NT2/D1 (cell line): ENCODE data around the gene FAM13A.

ENCODE experiments used
- YY1 ChIP-seq: IDR thresholded peaks from 2 replicates; pipeline ENCODE4 v1.6.1; 2011; ENCODE audit not compliant: insufficient read length, insufficient read depth
- ZNF274 ChIP-seq: IDR thresholded peaks from 2 replicates; pipeline ENCODE4 v1.6.1; 2011; ENCODE audit warnings: mild to moderate bottlenecking, low read depth, low read length

GRCh38 chr4:89070041-89070440 lies 13.1 kb upstream of the FAM13A start:
- no peak for TF ChIP-seq YY1
- TF ChIP-seq ZNF274, result no peak
